Liver (tissue), 3 donors: Measurements from ENCODE around the gene SEBOX.

Experiments
- CTCF ChIP-seq: fragments of 150-350 bp; IDR thresholded peaks from 2 replicates; pipeline ENCODE4 v1.5.1; 2017; ENCODE audit warnings: improper control_type of control experiment, low read depth, low read length; ENCODE audit not compliant: missing input control
- FOXA1 ChIP-seq: IDR thresholded peaks from 2 replicates; pipeline ENCODE4 v1.6.1; 2016; ENCODE audit warnings: antibody characterized with exemption
- REST ChIP-seq: IDR thresholded peaks from 2 replicates; pipeline ENCODE4 v1.6.1; 2016; ENCODE audit warnings: antibody characterized with exemption, mild to moderate bottlenecking
- SP1 ChIP-seq: IDR thresholded peaks from 2 replicates; pipeline ENCODE4 v1.6.1; 2018; ENCODE audit warnings: antibody characterized with exemption, mild to moderate bottlenecking
- TAF1 ChIP-seq: conservative IDR thresholded peaks from 2 replicates; pipeline ENCODE4 v1.6.1; 2016; ENCODE audit warnings: antibody characterized with exemption, mild to moderate bottlenecking
- TF ChIP-seq, protein P1 (sequence below): IDR thresholded peaks from 2 replicates; pipeline ENCODE4 v1.6.1; 2016; ENCODE audit warnings: antibody characterized with exemption
- TF ChIP-seq, protein P2 (sequence below): IDR thresholded peaks from 2 replicates; pipeline ENCODE4 v1.6.1; 2016; ENCODE audit warnings: antibody characterized with exemption
- donor health status: healthy.
- donor health status: healthy.

- TF ChIP-seq CTCF (no peak), SP1 (no peak), TAF1 (no peak), FOXA1 (no peak), REST (no peak)
- TF ChIP-seq, protein P1, sequence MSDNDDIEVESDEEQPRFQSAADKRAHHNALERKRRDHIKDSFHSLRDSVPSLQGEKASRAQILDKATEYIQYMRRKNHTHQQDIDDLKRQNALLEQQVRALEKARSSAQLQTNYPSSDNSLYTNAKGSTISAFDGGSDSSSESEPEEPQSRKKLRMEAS: no peak
- TF ChIP-seq, protein P2, sequence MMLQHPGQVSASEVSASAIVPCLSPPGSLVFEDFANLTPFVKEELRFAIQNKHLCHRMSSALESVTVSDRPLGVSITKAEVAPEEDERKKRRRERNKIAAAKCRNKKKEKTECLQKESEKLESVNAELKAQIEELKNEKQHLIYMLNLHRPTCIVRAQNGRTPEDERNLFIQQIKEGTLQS: no peak
Measured at GRCh38 chr17:28367641-28368305, 2.8 kb upstream of the SEBOX start.
